ENCODE data around the gene MEI4. TPM values are rescaled to one million over a fixed set of nuclear protein-coding genes. Genes with fewer than 3 reads are reported as not detected.

MEI4 gene
- total RNA-seq, 4 donors from 2014 or later, result 0.41 TPM; not detected in 3

DNA sequence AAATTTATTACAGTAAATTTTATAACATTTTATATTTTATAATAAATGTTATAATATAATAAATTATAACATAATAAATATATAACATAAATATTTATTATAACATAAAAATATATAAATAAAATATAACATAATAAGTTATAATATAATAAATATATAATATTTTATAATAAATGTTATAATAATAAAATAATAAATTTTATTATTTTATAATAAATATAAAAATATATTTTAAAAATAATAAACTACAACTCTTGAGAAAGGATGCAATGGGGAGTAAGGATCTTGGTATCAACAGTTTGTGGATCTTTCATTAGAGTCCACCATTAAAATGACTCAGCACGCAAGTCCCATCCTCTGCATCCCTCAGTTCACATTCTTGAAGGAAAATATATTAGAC is 312.6 kb downstream of the MEI4 start:
- no peak for TF ChIP-seq POLR2A (IDR thresholded peaks at IDR 0.05)
- TF ChIP-seq CTCF (IDR thresholded peaks at IDR 0.05), result no peak
- no peak for DNase-seq
- intact Hi-C loops (cut with DNase I; ENCODE audit: low total_unique reads), result no loop called here

GRCh38 chr6:77972334-77972733 is 319.5 kb downstream of the MEI4 start:
- Histone ChIP-seq H3K4me3 (no peak overlapping the region), H3K9me3 (no peaks in the 10 kb centered on the region), H3K4me1 (no peaks in the 10 kb centered on the region), H3K27me3 (no peaks in the 10 kb centered on the region), H3K36me3 (no peaks in the 10 kb centered on the region), H3K27ac (no peak overlapping the region)
- TF ChIP-seq CTCF (IDR thresholded peaks at IDR 0.05) (no peak), POLR2A (IDR thresholded peaks at IDR 0.05) (no peak)
- DNase-seq, result no peak
- intact Hi-C loops (cut with DNase I; ENCODE audit: low total_unique reads), result no loop called here

More for the DNA sequence above, 312.6 kb downstream of the MEI4 start:
- Histone ChIP-seq H3K4me3 (no peak overlapping the region), H3K4me1 (no peaks in the 10 kb centered on the region), H3K27ac (no peak overlapping the region), H3K9me3 (no peaks in the 10 kb centered on the region), H3K27me3 (no peaks in the 10 kb centered on the region), H3K36me3 (no peaks in the 10 kb centered on the region)

Other genes starting within 250 kb of the MEI4 start
- 1 to 10 TPM in 1 of 4 donors, under 1 TPM in 1, not detected in 2; 0.55 to 1.1 TPM for gene HTR1B, start 189.5 kb upstream of the MEI4 start, total RNA-seq